ENCODE measurements around the gene REN. TPM values are rescaled to one million over a fixed set of nuclear protein-coding genes. Genes with fewer than 3 reads are reported as not detected.

REN gene
- total and polyA plus RNA-seq, 9 of the 15 experiments (the other 6 are each of a cell fraction or from before 2014, with no cell fraction given), result 1.7 to 9.9 (median 3.1) TPM

DNA sequence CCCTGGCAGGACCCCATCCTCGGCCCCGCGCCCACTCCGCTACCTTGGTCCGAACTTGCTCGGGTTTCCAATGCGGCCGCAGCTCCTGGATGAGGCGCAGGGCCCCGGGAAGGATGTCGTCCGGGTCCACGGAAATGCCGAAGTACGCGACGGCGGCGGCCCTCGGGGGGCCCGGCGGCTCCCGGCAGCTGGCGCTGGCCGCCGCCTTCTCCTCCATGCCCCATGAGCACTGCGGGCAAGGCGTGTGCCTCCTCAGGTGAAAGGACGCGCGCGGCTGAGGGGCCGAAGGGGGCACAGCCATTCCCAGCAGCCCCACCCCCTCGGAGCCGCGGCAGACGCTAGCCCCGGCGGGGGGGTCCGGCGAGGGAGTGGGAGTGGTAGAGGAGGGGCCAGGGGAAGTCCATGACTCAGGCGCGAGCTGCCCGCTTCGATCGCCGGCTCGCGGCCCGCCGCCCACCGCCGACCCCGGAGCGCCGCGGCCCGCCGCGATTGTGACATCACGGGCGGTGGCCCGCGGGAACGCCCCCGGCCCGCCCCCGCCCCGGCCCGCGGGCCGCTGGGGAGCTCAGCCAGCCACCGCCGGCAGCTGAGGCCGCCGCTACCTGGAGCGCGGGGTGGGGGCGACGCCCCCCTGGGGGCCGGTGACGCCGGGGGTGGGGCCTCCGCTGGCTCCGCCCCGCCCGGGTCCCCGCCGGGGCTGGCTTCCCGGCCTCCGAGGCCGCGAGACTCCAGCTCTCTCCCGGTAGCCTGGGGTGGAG, 14.4 kb downstream of the REN start, which contains the start of gene ETNK2 (continued):
- no peak for TF ChIP-seq HMGN3 (IDR thresholded peaks at IDR 0.05; ENCODE audit: borderline replicate concordance, extremely low read depth, insufficient read length, low read depth, low read length)
- no peak for TF ChIP-seq MED1 (CRISPR knock-in tag; IDR thresholded peaks at IDR 0.05; ENCODE audit: borderline replicate concordance)
- 0 out of 4 replicates have a peak, but pooled peaks of 1 of the 2 experiments have one; percentile 53 for TF ChIP-seq MAZ (CRISPR knock-in tag; conservative IDR thresholded peaks at IDR 0.05 in 1 of 2, IDR thresholded peaks at IDR 0.05 in 1 of 2)
- TF ChIP-seq MBD2 (IDR thresholded peaks at IDR 0.05; ENCODE audit: borderline replicate concordance, low read depth), result no peak
- no peak for TF ChIP-seq ATF1 (CRISPR knock-in tag; IDR thresholded peaks at IDR 0.05)
- 0 out of 2 replicates have a peak, but pooled peaks have one; percentile 12 for TF ChIP-seq ATF1 (tag; IDR thresholded peaks at IDR 0.05)
- no peak for TF ChIP-seq SRSF1 (IDR thresholded peaks at IDR 0.05; ENCODE audit: low read depth, low read length)
- TF ChIP-seq, protein P1, sequence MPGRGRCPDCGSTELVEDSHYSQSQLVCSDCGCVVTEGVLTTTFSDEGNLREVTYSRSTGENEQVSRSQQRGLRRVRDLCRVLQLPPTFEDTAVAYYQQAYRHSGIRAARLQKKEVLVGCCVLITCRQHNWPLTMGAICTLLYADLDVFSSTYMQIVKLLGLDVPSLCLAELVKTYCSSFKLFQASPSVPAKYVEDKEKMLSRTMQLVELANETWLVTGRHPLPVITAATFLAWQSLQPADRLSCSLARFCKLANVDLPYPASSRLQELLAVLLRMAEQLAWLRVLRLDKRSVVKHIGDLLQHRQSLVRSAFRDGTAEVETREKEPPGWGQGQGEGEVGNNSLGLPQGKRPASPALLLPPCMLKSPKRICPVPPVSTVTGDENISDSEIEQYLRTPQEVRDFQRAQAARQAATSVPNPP (IDR thresholded peaks at IDR 0.05; ENCODE audit: borderline replicate concordance, insufficient read depth, insufficient read length), result no peak
- TF ChIP-seq ZFP1 (CRISPR knock-in tag; IDR thresholded peaks at IDR 0.05), result no peak
- no peak for TF ChIP-seq RHOXF2B (CRISPR knock-in tag; conservative IDR thresholded peaks at IDR 0.05)
- TF ChIP-seq ZFX (CRISPR knock-in tag; IDR thresholded peaks at IDR 0.05), result peak; percentile 23; the same call in 1 of the 2 replicates
- TF ChIP-seq KLF6 (CRISPR knock-in tag; IDR thresholded peaks at IDR 0.05; ENCODE audit: borderline replicate concordance), result no peak
- TF ChIP-seq CREB1 (IDR thresholded peaks at IDR 0.05), result no peak
- TF ChIP-seq CREB1 (CRISPR knock-in tag; IDR thresholded peaks at IDR 0.05), result no peak
- TF ChIP-seq FOXJ3 (CRISPR knock-in tag; IDR thresholded peaks at IDR 0.05), result no peak
- TF ChIP-seq ZC3H11A (IDR thresholded peaks at IDR 0.05; ENCODE audit: low read depth, low read length), result no peak
- 0 out of 2 replicates have a peak, but pooled peaks have one; percentile 12 for TF ChIP-seq EGR1 (conservative IDR thresholded peaks at IDR 0.05)
- TF ChIP-seq ZNF766 (CRISPR knock-in tag; conservative IDR thresholded peaks at IDR 0.05), result no peak
- TF ChIP-seq JUN (IDR thresholded peaks at IDR 0.05; ENCODE audit: borderline replicate concordance, low read depth, low read length), result no peak
- TF ChIP-seq JUN (CRISPR knock-in tag; IDR thresholded peaks at IDR 0.05; ENCODE audit: borderline replicate concordance), result no peak
- TF ChIP-seq RNF2 (IDR thresholded peaks at IDR 0.05), result no peak
- TF ChIP-seq BRD4 (IDR thresholded peaks at IDR 0.05), result no peak
- TF ChIP-seq CBX1 (IDR thresholded peaks at IDR 0.05; ENCODE audit: low read depth), result no peak
- no peak for TF ChIP-seq PREB (CRISPR knock-in tag; IDR thresholded peaks at IDR 0.05)
- TF ChIP-seq CREM (IDR thresholded peaks at IDR 0.05; ENCODE audit: low read depth), result 0 out of 2 replicates have a peak, but pooled peaks have one; percentile 24
- no peak for TF ChIP-seq ZNF165 (CRISPR knock-in tag; IDR thresholded peaks at IDR 0.05; ENCODE audit: borderline replicate concordance)
- no peak for TF ChIP-seq SMAD3 (CRISPR knock-in tag; conservative IDR thresholded peaks at IDR 0.05)
- no peak for TF ChIP-seq ATF4 (CRISPR knock-in tag; IDR thresholded peaks at IDR 0.05)

Measured in K562 (cell line).